GM10266 (cell line): ENCODE data around the gene ZW10.

ENCODE experiments used
- DNase-seq: peaks from one replicate; pipeline ENCODE4 v3.0.0; 2012; ENCODE audit errors: extremely low spot score
- CTCF ChIP-seq: IDR thresholded peaks from 2 replicates; pipeline ENCODE4 v1.5.1; 2012; ENCODE audit warnings: mild to moderate bottlenecking, low read depth; ENCODE audit not compliant: control insufficient read depth, insufficient read depth; ENCODE audit errors: missing control alignments

ZW10 gene

GRCh38 chr11:113697756-113698407 lies 75.6 kb downstream of the ZW10 start:
- no peak for TF ChIP-seq CTCF
- DNase-seq, result no peak

GRCh38 chr11:113697111-113697510 lies 76.4 kb downstream of the ZW10 start:
- TF ChIP-seq CTCF, result no peak
- no peak for DNase-seq

- no peak for TF ChIP-seq CTCF
- DNase-seq, result no peak
Measured at GRCh38 chr11:113695207-113695606, 78.3 kb downstream of the ZW10 start.

GRCh38 chr11:113694390-113694789 lies 79.1 kb downstream of the ZW10 start:
- no peak for TF ChIP-seq CTCF

GRCh38 chr11:113693030-113693429 lies 80.5 kb downstream of the ZW10 start:
- no peak for TF ChIP-seq CTCF
- DNase-seq, result no peak

More at GRCh38 chr11:113694390-113694789, 79.1 kb downstream of the ZW10 start:
- DNase-seq, result no peak

- DNase-seq, result peak; percentile 54
- peak; percentile 58 for TF ChIP-seq CTCF
Measured at GRCh38 chr11:113690619-113691569, 82.6 kb downstream of the ZW10 start.

GRCh38 chr11:113689768-113690618 lies 83.5 kb downstream of the ZW10 start:
- DNase-seq, result no peak

More at GRCh38 chr11:113689768-113690618, 83.5 kb downstream of the ZW10 start:
- no peak for TF ChIP-seq CTCF
